Stimulated activated CD8-positive, alpha-beta memory T cell treated with anti-CD3 and anti-CD28 coated beads, Interleukin-4, amount 100 ng/mL, for 1 hour (primary cell): Measurements from ENCODE around the gene GRID1.

Source experiments
- DNase-seq, 2 donors: peaks; one replicate each; pipeline ENCODE4 v3.0.0-alpha.2; 2020; ENCODE audit warnings: low read depth in 2 of 2, low spot score in 1 of 2

The GRID1 gene

GRCh38 chr10:86339226-86339865 is 27.2 kb downstream of the GRID1 start:
- no peak for DNase-seq

DNA sequence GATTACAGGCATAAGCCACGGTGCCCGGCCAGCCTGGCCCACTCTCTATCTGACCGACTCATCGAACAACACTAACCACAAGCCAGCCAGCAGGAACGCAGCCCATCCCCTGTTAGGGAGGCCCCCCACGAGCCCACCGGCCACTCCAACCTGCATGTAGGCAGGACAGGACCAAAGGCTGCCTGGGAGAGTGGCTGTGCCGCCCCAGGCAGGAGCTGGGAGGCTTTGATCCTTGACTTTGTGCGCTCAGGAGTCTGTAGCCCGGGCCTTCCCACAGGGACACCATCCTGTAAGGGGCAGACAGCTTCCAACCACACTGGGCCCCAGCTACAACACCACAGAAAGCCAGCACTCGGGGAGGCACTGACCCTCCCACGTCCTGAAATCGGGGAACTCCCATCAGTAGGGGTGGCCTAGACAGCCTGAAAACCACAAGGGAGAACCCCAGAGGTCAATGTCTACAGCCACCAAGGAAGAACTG is 29.4 kb downstream of the GRID1 start:
- DNase-seq, result no peak

DNA sequence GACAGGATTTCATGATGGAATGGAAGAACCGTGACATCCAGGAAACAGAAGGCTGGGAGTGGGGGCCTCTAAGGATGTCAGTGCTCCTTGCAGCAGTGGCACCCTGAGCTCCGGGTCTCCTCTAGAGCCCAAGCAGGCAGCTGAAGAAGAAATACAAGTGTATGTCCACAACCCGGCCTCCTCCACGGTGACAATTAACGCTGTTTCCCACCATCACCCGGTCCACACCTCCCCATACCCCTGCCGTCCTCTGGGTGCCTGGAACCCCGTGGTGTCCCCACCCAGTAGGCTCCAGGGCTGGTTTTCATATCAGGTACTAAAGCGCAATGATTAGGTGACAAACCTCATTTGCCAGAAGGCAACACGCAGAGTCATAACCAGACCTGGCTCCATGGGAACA is 30.3 kb downstream of the GRID1 start:
- no peak for DNase-seq

DNA sequence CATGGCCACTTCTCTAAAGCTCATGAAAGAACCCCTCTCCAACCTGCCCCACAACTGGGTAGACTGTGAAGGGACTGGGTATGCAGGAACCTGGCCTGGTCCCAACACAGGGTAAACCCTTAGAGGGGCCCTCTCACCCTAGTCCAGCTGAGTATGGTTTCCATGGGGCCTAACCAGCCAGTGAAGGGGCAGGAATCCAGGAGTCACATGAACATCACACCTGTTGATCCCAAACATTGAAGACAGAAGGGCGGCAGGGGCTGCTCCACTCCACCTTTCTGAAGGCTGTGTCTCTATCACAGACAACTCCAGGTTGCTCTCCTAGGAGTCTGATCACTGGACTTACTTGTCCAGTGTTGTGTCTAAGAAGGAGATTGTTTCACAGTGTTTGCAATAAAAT is 30.8 kb downstream of the GRID1 start:
- no peak for DNase-seq

GRCh38 chr10:86335257-86335656 is 31.3 kb downstream of the GRID1 start:
- no peak for DNase-seq

- DNase-seq, result no peak
Measured at GRCh38 chr10:86334488-86335085, 32.0 kb downstream of the GRID1 start.

DNA sequence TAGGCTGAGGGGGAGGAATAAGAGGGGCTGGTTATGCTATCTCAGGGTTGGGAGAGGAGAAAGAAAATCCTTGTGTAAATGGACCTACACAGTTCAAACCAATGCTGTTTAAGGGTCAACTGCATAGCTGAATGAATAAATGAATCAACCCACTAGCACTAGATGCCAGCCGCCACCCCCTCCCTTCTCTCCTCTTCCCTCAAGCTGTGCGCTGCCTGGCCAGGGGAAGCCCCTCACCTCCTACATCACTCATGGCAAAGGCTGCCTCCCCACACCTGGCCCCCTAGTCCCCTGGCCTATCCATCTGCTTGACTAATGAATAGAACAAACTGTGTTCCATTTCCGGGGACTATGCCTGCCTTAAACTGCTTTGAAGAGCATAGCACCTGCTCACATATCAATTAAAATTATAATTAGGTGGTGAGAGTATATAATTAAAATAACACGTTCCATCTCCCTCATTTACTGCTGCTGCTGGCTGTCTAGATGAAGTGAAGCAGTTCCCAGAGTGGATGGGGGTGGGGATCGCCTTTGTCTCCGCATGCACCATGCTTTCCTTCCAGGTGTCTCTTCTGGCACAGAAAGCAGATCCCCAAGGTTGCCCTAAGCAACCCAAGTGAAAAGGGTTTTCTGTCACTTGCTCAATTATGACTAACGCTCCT is 32.6 kb downstream of the GRID1 start:
- no peak for DNase-seq

DNA sequence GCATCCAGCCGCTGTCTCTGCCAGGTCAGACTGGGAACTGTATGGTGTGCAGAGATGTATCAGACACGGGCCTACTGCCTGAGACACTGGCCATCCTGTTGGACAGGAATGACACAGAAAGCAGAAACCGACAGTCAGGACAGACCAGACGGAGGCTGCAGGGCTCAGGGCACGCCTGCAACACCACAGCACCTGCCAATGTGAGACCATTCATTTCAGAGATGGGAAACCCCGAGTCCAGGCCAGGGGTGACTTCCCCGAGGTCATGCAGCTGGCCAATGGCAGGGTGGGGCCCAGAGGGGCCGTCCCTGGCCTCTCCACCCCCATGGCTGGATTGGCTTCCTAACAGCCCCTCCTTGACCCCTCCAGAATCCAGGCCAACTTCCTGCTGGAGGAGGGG is 34.7 kb downstream of the GRID1 start:
- no peak for DNase-seq

- DNase-seq, result no peak
Measured at GRCh38 chr10:86330778-86331763, 35.5 kb downstream of the GRID1 start.

DNA sequence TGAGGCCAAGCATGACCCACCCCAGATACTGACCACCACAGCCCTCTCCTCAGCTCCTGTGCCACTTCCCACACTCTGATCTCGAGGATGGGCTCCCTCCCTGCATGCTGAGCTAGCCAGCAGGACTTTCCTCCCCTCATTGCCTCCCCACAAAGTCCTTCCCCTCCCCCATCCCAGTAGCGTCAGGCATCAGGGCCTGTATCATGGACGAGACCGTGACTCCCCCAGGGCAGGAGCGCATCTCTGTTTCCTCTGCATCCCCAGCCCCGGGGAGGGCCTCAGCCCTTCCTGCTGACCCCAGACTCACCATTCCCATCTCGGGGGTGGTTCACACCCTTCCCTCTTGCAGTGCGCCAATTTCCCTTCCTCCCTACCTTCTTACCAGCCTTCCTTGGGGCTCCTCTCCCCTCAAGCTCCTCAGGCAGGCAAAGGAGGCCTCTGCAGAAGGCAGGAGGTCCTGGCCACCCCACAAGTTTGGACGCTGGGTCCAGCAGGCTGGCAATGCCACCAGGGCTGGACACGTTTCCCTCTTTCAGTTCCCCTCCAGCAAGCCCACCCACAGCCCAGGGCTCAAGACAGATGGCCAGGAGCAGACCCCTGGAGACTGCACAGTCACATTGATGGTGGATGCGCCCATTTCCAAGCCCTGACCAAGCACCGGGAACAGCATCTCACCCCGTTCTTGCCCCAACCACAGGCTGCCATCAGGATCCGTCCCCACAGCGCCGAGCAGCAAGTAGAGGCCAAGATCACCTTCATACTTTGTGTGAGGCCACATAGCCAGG is 36.5 kb downstream of the GRID1 start:
- no peak for DNase-seq

- DNase-seq, result no peak
Measured at GRCh38 chr10:86329093-86329710, 37.4 kb downstream of the GRID1 start.

GRCh38 chr10:86327954-86328725 is 38.5 kb downstream of the GRID1 start:
- no peak for DNase-seq

GRCh38 chr10:86325158-86325557 is 41.4 kb downstream of the GRID1 start:
- no peak for DNase-seq

DNA sequence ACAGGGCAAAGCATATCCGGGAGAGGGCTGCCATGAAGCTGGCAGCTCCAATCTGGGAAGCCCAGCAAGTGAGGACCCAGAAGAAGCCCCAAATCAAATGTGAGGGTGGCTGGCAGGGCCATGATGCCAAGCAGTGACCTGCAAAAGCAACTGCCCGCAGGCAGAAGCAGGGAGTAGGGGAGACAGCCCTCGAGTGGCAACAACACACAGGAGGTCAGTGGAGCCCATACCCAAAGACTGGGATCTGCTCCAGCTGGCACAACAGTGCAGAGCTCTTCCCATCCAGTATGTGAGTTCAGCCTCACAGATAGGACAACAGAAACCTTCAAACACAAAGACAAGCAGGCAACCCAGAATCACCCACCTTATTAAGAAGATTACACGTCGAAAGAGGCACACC is 45.0 kb downstream of the GRID1 start:
- no peak for DNase-seq

GRCh38 chr10:86319676-86320075 is 46.9 kb downstream of the GRID1 start:
- DNase-seq, result no peak

- DNase-seq, result no peak
Measured at GRCh38 chr10:86317949-86318725, 48.5 kb downstream of the GRID1 start.

DNA sequence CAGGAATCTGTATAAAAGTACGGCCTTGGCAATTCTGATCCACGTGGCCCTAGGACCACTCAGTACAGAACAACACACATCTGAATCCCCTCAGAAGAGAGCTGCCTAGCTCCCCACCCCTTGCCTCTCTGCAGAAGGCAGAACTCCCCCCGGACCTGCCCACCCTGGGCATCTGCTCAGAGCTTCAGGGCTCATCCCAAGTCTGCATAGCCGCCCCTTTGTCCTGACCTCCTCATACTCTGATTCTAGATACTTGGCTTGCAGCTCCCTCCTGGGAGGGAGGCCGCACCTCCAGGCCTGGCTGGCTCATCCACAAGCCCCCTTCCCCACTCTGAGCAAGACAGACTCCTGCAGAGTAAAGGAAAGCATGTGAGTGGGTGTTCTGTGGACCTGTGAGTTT is 49.6 kb downstream of the GRID1 start:
- no peak for DNase-seq

- DNase-seq, result no peak
Measured at GRCh38 chr10:86316274-86316835, 50.2 kb downstream of the GRID1 start.
